ENCODE results near the gene COX7A2L. TPM values are rescaled to one million over a fixed set of nuclear protein-coding genes. Genes with fewer than 3 reads are reported as not detected.
A peak's percentile ranks its signal among the peaks of the same experiment; 100 is the strongest.

The COX7A2L gene
- total RNA-seq, 2 experiments from 2014 or later, result 113 to 115 TPM

DNA sequence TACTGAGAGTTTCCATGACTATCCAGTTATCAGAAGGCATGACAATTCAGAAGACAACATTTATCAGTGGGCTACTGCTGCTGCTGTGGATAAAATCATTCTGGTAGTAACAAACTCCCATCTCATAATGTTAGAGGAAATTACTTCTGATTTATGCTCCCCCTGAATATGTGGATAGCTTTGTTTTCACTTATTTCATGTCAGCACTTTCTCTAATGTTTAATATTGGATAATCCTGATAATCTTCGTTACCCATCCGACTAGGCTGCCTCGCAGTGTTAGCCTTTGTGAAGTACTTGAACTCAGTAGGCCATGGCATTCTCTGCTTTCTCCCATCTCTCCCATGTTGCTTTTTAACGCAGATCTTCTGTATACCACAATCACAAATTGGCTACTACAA, 28.4 kb downstream of the COX7A2L start:
- peaks cover 3% of the 10 kb centered on the region for H3K9me3 Mint-ChIP-seq
- H3K27me3 Mint-ChIP-seq, result no peaks in the 10 kb centered on the region
- TF ChIP-seq, protein P1, sequence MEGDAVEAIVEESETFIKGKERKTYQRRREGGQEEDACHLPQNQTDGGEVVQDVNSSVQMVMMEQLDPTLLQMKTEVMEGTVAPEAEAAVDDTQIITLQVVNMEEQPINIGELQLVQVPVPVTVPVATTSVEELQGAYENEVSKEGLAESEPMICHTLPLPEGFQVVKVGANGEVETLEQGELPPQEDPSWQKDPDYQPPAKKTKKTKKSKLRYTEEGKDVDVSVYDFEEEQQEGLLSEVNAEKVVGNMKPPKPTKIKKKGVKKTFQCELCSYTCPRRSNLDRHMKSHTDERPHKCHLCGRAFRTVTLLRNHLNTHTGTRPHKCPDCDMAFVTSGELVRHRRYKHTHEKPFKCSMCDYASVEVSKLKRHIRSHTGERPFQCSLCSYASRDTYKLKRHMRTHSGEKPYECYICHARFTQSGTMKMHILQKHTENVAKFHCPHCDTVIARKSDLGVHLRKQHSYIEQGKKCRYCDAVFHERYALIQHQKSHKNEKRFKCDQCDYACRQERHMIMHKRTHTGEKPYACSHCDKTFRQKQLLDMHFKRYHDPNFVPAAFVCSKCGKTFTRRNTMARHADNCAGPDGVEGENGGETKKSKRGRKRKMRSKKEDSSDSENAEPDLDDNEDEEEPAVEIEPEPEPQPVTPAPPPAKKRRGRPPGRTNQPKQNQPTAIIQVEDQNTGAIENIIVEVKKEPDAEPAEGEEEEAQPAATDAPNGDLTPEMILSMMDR (IDR thresholded peaks at IDR 0.05), result no peak
- intact Hi-C loops (cut with micrococcal nuclease), result no loop called here
- H3K4me3 Mint-ChIP-seq, result no peak overlapping the region
- ChIA-PET POLR2A (no interaction called here), CTCF (interaction anchor here (1.9 kb wide), 1 partner anchor 11 kb away, joined by 4 read pairs; no protein-coding TSS in a partner anchor)
- H3K36me3 Mint-ChIP-seq (ENCODE audit: low read depth), result peaks cover 42% of the 10 kb centered on the region
- no peak overlapping the region for H3K27ac Mint-ChIP-seq
- no peak for ATAC-seq
- H3K4me1 Mint-ChIP-seq (ENCODE audit: low read depth), result peaks cover 10% of the 10 kb centered on the region
- DNase-seq, result no peak

DNA sequence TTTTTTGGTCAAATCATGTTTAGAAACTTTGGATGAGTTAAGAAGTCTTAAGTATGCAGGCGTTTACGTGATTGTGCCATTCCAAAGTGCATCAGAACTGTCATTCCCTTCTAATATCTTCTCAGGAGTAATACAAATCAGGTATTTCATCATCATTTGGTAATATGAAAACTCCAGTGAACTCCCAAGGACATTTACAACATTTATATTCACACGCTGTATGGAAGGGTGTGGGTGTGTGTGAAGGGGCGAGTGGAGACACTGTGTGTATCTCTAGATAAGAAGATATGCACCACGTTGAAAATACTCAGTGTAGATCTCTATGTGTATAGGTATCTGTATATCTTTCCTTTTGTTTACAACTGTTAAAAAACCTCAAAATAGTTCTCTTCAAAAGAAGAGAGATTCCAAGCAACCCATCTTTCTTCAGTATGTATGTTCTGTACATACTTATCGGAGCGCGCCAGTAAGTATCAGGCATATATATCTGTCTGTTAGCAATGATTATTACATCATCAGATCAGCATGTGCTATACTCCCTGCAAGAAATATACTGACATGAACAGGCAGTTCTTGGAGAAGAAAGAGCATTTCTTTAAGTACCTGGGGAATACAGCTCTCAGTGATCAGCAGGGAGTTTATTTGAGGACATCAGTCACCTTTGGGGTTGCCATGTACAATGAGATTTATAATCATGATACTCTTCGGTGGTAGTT, 29.3 kb downstream of the COX7A2L start:
- intact Hi-C loops (cut with micrococcal nuclease), result no loop called here
- Mint-ChIP-seq H3K36me3 (ENCODE audit: low read depth) (peaks cover 38% of the 10 kb centered on the region), H3K27ac (peak overlapping the region; percentile 69), H3K9me3 (no peaks in the 10 kb centered on the region), H3K4me3 (no peak overlapping the region), H3K27me3 (no peaks in the 10 kb centered on the region), H3K4me1 (ENCODE audit: low read depth) (peaks cover 10% of the 10 kb centered on the region)
- ChIA-PET POLR2A (no interaction called here), CTCF (interaction anchor here (1.0 to 1.6 kb wide), 2 partner anchors 9 to 12 kb away, joined by 4 read pairs; no protein-coding TSS in a partner anchor)
- DNase-seq, result no peak
- TF ChIP-seq, protein P1 (IDR thresholded peaks at IDR 0.05), result no peak
- ATAC-seq, result no peak

DNA sequence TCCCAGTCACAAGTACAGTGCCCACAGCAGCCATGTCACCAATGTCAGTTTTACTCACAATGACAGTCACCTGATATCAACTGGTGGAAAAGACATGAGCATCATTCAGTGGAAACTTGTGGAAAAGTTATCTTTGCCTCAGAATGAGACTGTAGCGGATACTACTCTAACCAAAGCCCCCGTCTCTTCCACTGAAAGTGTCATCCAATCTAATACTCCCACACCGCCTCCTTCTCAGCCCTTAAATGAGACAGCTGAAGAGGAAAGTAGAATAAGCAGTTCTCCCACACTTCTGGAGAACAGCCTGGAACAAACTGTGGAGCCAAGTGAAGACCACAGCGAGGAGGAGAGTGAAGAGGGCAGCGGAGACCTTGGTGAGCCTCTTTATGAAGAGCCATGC, 31.3 kb downstream of the COX7A2L start:
- Mint-ChIP-seq H3K4me3 (no peak overlapping the region), H3K4me1 (ENCODE audit: low read depth) (peaks cover 13% of the 10 kb centered on the region), H3K27ac (peak overlapping the region; percentile 60), H3K9me3 (no peaks in the 10 kb centered on the region), H3K27me3 (no peaks in the 10 kb centered on the region), H3K36me3 (ENCODE audit: low read depth) (peaks cover 26% of the 10 kb centered on the region)
- CTCF ChIA-PET, result interaction anchor here (0.9 to 3.9 kb wide), 10 partner anchors 10 to 242 kb away, joined by 4 to 44 read pairs (median 6); no protein-coding TSS in a partner anchor
- POLR2A ChIA-PET, result no interaction called here
- DNase-seq, result no peak
- ATAC-seq, result no peak
- intact Hi-C loops (cut with micrococcal nuclease), result loop anchor here (10.0 kb wide), 1 partner anchor 235 kb away; no protein-coding TSS in a partner anchor
- TF ChIP-seq, protein P1 (IDR thresholded peaks at IDR 0.05), result no peak

DNA sequence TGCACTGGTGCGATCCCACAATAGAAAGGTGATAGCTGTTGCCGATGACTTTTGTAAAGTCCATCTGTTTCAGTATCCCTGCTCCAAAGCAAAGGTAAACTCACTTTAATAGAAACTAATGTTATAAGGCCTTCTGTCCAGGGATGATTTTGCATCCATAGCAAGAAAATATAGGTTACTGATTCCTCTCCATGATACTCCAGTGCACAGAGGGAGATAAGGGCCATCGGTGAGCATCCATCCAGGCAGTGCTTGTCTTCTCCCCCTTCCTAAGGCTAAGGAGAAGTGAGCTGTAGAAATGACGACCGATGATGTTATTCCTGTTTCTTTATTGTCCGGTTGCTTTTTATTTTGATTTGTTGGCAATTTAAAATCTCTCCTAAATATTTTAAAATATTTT, 32.1 kb downstream of the COX7A2L start:
- H3K4me1 Mint-ChIP-seq (ENCODE audit: low read depth), result peaks cover 13% of the 10 kb centered on the region
- CTCF ChIA-PET, result interaction anchor here (0.8 to 3.9 kb wide), 29 partner anchors 9 to 477 kb away, joined by 3 to 44 read pairs (median 4); no protein-coding TSS in a partner anchor
- TF ChIP-seq, protein P1 (IDR thresholded peaks at IDR 0.05), result no peak
- no peak for DNase-seq
- no peaks in the 10 kb centered on the region for H3K9me3 Mint-ChIP-seq
- no peaks in the 10 kb centered on the region for H3K27me3 Mint-ChIP-seq
- POLR2A ChIA-PET, result interaction anchor here (1.2 kb wide), 1 partner anchor 10 kb away, joined by 4 read pairs; no protein-coding TSS in a partner anchor
- no peak for ATAC-seq
- H3K27ac Mint-ChIP-seq, result no peak overlapping the region
- intact Hi-C loops (cut with micrococcal nuclease), result loop anchor here (10.0 kb wide), 1 partner anchor 234 kb away; no protein-coding TSS in a partner anchor
- peaks cover 23% of the 10 kb centered on the region for H3K36me3 Mint-ChIP-seq (ENCODE audit: low read depth)
- H3K4me3 Mint-ChIP-seq, result no peak overlapping the region

Data from activated CD8-positive, alpha-beta T cell treated with anti-CD3 and anti-CD28 coated beads for 36 hours (primary cell).